NB4 (cell line): ENCODE data around the gene SKIC8.

Source experiments
- DNase-seq: peaks from one replicate; pipeline ENCODE4 v3.0.0; 2010; ENCODE audit warnings: low read depth
- H3K4me3 ChIP-seq: one replicate; pipeline ENCODE4 v1.5.1; 2011; ENCODE audit warnings: mild to moderate bottlenecking, low read depth, low read length, moderate library complexity
- MYC ChIP-seq: IDR thresholded peaks from 2 replicates; pipeline ENCODE4 v1.6.1; 2011; ENCODE audit warnings: low read depth, low read length
- POLR2A ChIP-seq: IDR thresholded peaks from 2 replicates; pipeline ENCODE4 v1.6.1; 2011; ENCODE audit warnings: mild to moderate bottlenecking; ENCODE audit not compliant: insufficient read length; ENCODE audit errors: extremely low read depth
- TF ChIP-seq, protein P1 (sequence below): IDR thresholded peaks from 2 replicates; pipeline ENCODE4 v1.6.1; 2011; ENCODE audit warnings: low read depth, low read length
- TF ChIP-seq, protein P2 (sequence below): IDR thresholded peaks from one replicate; pipeline ENCODE4 v1.5.1; 2012; ENCODE audit warnings: low read depth, low read length

Gene SKIC8

DNA sequence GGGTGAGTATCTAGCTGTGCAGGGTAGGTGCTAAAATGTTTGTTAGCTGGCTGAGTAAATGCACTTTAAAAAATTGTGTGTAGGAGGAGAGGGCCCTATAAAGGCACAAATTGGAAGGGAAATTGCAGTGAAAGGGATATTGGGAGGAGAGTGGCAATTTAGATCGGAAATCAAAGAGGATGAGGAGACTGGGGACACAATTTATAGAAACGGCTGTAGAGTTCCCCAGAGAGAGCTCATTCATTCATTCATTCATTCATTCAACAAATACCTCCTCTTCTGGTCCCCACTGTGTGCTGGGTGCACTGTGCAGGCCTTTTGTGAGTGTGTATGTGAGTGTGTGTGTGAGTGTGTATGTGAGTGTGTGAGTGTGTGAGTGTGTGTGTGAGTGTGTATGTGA lies 32.6 kb downstream of the SKIC8 start:
- TF ChIP-seq, protein P1, sequence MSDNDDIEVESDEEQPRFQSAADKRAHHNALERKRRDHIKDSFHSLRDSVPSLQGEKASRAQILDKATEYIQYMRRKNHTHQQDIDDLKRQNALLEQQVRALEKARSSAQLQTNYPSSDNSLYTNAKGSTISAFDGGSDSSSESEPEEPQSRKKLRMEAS, result no peak
- TF ChIP-seq POLR2A, result no peak
- TF ChIP-seq MYC, result no peak
- TF ChIP-seq, protein P2, sequence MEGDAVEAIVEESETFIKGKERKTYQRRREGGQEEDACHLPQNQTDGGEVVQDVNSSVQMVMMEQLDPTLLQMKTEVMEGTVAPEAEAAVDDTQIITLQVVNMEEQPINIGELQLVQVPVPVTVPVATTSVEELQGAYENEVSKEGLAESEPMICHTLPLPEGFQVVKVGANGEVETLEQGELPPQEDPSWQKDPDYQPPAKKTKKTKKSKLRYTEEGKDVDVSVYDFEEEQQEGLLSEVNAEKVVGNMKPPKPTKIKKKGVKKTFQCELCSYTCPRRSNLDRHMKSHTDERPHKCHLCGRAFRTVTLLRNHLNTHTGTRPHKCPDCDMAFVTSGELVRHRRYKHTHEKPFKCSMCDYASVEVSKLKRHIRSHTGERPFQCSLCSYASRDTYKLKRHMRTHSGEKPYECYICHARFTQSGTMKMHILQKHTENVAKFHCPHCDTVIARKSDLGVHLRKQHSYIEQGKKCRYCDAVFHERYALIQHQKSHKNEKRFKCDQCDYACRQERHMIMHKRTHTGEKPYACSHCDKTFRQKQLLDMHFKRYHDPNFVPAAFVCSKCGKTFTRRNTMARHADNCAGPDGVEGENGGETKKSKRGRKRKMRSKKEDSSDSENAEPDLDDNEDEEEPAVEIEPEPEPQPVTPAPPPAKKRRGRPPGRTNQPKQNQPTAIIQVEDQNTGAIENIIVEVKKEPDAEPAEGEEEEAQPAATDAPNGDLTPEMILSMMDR, result no peak

DNA sequence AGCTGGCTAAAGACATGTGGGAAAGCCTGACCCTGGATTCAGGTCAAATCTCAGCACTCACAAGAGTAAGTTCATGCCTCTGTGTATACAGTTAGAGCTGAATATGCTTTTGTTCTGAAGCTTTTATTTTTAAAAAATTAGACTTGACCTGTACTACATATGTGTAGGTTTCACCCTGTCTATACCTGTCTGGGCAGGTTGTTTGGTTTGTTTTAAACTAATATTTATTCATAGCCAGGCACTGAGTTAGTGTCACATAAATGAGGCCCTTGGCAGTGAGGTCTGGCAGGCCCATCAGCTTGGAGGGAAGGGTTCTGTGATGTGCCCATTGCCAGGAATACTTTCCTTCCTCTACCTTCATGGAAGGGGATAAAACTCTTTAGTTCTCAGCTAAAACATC lies 33.2 kb downstream of the SKIC8 start:
- no peak overlapping the region for H3K4me3 ChIP-seq
- DNase-seq, result no peak
- TF ChIP-seq, protein P1, result no peak
- no peak for TF ChIP-seq MYC
- TF ChIP-seq, protein P2, result no peak

More for the DNA sequence above, 32.6 kb downstream of the SKIC8 start:
- no peak overlapping the region for H3K4me3 ChIP-seq
- DNase-seq, result no peak

DNA sequence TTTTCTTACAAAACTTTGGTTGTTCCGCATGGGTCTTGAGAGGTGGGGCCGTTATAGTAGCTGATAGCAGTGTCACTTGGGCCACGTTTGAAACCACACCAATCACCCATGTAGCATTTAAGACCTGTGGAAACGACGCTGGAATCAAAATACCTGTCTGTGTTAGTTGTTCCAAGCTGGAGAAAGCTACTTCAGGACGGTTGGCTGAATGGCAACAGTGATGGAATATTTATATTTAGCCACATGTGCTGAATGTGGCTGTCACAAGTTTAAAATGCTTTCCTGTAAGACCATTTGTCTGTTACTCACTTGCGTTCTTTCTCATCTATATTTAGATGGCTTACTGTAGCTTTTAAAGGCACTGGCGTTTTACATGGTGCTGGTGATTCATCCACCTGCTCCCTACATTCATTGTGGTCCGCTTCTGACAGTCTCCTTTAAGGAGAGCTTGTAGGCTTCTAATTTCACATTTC lies 33.6 kb downstream of the SKIC8 start:
- TF ChIP-seq, protein P2, result no peak
- TF ChIP-seq POLR2A (no peak), MYC (no peak)
- TF ChIP-seq, protein P1, result no peak
- H3K4me3 ChIP-seq, result no peak overlapping the region
- no peak for DNase-seq

DNA sequence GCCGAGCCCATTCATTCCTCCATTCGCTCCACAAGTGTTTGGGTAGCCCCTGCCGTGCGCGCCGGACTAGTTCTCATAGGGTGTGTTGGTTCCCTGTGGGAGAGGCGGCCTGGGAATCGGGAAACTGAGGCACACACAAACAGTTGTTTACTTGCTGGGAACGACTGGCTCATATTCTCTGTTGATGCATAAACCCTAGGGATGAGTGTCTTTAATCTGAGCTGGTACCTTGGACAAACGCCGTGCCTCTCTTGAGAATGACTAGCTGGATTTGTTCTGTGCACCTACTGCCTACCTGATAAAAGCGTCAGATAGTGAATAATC lies 34.3 kb downstream of the SKIC8 start:
- TF ChIP-seq, protein P2, result no peak
- TF ChIP-seq MYC (no peak), POLR2A (no peak)
- TF ChIP-seq, protein P1, result no peak
- H3K4me3 ChIP-seq, result no peak overlapping the region
- DNase-seq, result no peak

DNA sequence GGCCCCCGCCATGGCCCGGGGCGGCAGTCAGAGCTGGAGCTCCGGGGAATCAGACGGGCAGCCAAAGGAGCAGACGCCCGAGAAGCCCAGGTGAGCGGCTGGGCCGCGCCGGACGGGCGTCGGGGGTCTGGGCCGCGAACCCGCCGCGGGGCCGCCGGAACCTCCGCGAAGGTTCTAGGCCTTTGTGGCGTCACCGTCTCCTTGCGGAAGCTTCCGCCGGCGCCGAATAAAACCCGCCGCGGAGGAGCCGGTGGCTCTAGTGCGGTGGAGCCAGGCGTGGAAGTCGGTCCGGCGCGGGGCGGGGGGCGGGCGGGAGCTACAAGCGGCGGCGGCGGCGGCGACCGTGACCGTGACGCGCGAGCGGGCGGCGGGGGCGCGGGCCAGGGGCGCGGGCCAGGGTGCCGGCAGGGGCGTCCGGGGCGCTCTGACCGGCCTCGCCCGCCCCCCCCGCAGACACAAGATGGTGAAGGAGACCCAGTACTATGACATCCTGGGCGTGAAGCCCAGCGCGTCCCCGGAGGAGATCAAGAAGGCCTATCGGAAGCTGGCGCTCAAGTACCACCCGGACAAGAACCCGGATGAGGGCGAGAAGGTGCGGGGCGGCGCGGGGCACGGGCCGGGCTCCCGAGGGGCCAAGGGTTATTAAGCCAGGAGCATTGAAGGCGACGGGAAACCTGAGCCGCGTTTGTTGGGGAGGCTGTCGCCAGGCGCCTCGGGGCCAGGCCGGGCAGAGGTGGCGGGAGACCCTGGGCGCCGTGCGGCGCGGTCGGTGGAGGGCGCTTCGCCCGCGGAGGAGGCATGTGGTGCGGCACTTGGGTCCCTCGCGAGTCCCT lies 34.9 kb downstream of the SKIC8 start, which contains the start of gene DNAJA4:
TSS of gene DNAJA4 (plus strand) at position 259 of the 833 bp plus-strand sequence. CDS start at position 461, 202 bp downstream.
- no peak within 1 kb of the TSS for H3K4me3 ChIP-seq
- DNase-seq, result no peak
- TF ChIP-seq, protein P1, result no peak
- TF ChIP-seq, protein P2, result no peak

DNA sequence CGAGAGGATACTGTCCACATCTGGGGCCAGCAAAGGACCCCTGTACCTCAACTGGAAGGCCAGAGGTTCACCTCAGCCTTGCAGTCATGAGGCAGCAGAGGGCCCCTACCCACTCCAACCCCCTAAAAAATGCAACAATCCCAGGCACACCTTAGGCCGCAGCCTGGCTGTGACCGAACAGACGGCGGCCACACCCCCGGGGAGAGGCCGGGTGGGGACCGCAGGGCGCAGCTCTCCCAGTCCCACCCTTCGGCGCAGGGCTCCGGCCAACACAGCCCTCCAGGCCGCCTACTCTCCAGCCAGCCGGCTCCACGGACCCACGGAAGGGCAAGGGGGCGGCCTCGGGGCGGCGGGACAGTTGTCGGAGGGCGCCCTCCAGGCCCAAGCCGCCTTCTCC lies 35.5 kb downstream of the SKIC8 start:
- TF ChIP-seq, protein P2, result no peak
- TF ChIP-seq, protein P1, result no peak
- TF ChIP-seq MYC, result no peak
- H3K4me3 ChIP-seq, result no peak overlapping the region
- DNase-seq, result no peak
